Neural progenitor cell (in vitro differentiated cells): ENCODE results near the gene TRMT10B. TPM values are rescaled to one million over a fixed set of nuclear protein-coding genes. Genes with fewer than 3 reads are reported as not detected.

Source experiments
- DNase-seq: peaks from one replicate; pipeline ENCODE4 v3.0.0-alpha.2; 2016; ENCODE audit warnings: low spot score
- H2AFZ ChIP-seq: fragments of 200-600 bp; sonication (generic); replicated peaks from 2 replicates; pipeline ENCODE4 v1.6.1; 2016; ENCODE audit warnings: antibody characterized with exemption
- H3F3A ChIP-seq: fragments of 200-600 bp; sonication (generic); 2 replicates; pipeline ENCODE4 v1.6.1; 2016; ENCODE audit warnings: antibody characterized with exemption, low read depth
- H3K27ac ChIP-seq: fragments of 200-600 bp; sonication (generic); 2 replicates; pipeline ENCODE4 v1.5.1; 2016; ENCODE audit warnings: mild to moderate bottlenecking
- H3K27me3 ChIP-seq: fragments of 200-600 bp; sonication (generic); 2 replicates; pipeline ENCODE4 v1.6.1; 2016; ENCODE audit warnings: mild to moderate bottlenecking, moderate library complexity
- H3K36me3 ChIP-seq: fragments of 200-600 bp; sonication (generic); 2 replicates; pipeline ENCODE4 v1.5.1; 2016
- H3K4me1 ChIP-seq: fragments of 200-600 bp; sonication (generic); 2 replicates; pipeline ENCODE4 v1.6.1; 2016; ENCODE audit warnings: mixed run types
- H3K4me2 ChIP-seq: fragments of 200-600 bp; sonication (generic); 2 replicates; pipeline ENCODE4 v1.6.1; 2016
- H3K4me3 ChIP-seq: fragments of 200-600 bp; sonication (generic); 2 replicates; pipeline ENCODE4 v1.5.1; 2016
- H3K79me2 ChIP-seq: fragments of 200-600 bp; sonication (generic); 2 replicates; pipeline ENCODE4 v1.6.1; 2016; ENCODE audit warnings: low read depth
- H3K9ac ChIP-seq: fragments of 200-600 bp; sonication (generic); 2 replicates; pipeline ENCODE4 v1.6.1; 2016
- H3K9me3 ChIP-seq: fragments of 200-600 bp; sonication (generic); 2 replicates; pipeline ENCODE4 v1.5.1; 2016; ENCODE audit warnings: low read depth
- H4K20me1 ChIP-seq: fragments of 200-600 bp; sonication (generic); 2 replicates; pipeline ENCODE4 v1.6.1; 2016; ENCODE audit warnings: low read depth
- H3K27ac Mint-ChIP-seq: 3 replicates; pipeline ENCODE4 v1.8.0; 2021; ENCODE audit warnings: mixed read lengths
- H3K27me3 Mint-ChIP-seq: 2 replicates; pipeline ENCODE4 v1.8.0; 2022; ENCODE audit warnings: low read depth, mild to moderate bottlenecking, inconsistent platforms, moderate library complexity, mixed read lengths; ENCODE audit not compliant: insufficient read depth
- H3K36me3 Mint-ChIP-seq: 3 replicates; pipeline ENCODE4 v1.8.0; 2021; ENCODE audit warnings: mixed read lengths
- H3K4me1 Mint-ChIP-seq: 3 replicates; pipeline ENCODE4 v1.8.0; 2021; ENCODE audit warnings: mixed read lengths
- H3K4me3 Mint-ChIP-seq: 3 replicates; pipeline ENCODE4 v1.8.0; 2021; ENCODE audit warnings: mild to moderate bottlenecking, moderate library complexity, mixed read lengths
- H3K9me3 Mint-ChIP-seq: 3 replicates; pipeline ENCODE4 v1.8.0; 2020; ENCODE audit warnings: mixed read lengths
- CTCF ChIP-seq: fragments of 200-600 bp; sonication (generic); IDR thresholded peaks from 2 replicates; pipeline ENCODE4 v1.5.1; 2017; ENCODE audit warnings: antibody characterized with exemption, mild to moderate bottlenecking
- EZH2 ChIP-seq: fragments of 200-600 bp; sonication (generic); IDR thresholded peaks from 2 replicates; pipeline ENCODE4 v1.6.1; 2017; ENCODE audit warnings: antibody characterized with exemption, mild to moderate bottlenecking, moderate library complexity
- EZH2phosphoT487 ChIP-seq: fragments of 200-600 bp; sonication (generic); IDR thresholded peaks from 2 replicates; pipeline ENCODE4 v1.6.1; 2017; ENCODE audit warnings: antibody characterized with exemption
- total RNA-seq: library from RNA; depleted of rRNA; stranded (reverse); fragments of >200 nt; gene quantifications from 2 replicates; pipeline ENCODE4 v1.2.3, GENCODE V29; 2015; ENCODE audit warnings: low replicate concordance

Gene TRMT10B
- 5.4 and 6.5 TPM in 2 replicates for total RNA-seq

GRCh38 chr9:37753489-37754190, at the start of gene TRMT10B:
Gene TRMT10B (plus strand): TSS chr9:37753805. CDS start chr9:37761932, 8,127 bp downstream.
- Histone ChIP-seq H3K9me3 (no peaks in the 10 kb centered on the region), H2AFZ (peak within 1 kb of the TSS; percentile 94), H3F3A (no peaks in the 10 kb centered on the region), H3K9ac (peak within 1 kb of the TSS; percentile 54), H4K20me1 (no peaks in the 10 kb centered on the region), H3K4me2 (peak within 1 kb of the TSS; percentile 92), H3K4me1 (peaks cover 3% of the 10 kb centered on the region), H3K79me2 (no peaks in the 10 kb centered on the region), H3K27me3 (no peaks in the 10 kb centered on the region), H3K36me3 (no peaks in the 10 kb centered on the region), H3K27ac (no peak within 1 kb of the TSS), H3K4me3 (peak within 1 kb of the TSS; percentile 74)
- peaks cover 1% of the 10 kb centered on the region for H3K36me3 Mint-ChIP-seq
- no peak for TF ChIP-seq CTCF
- TF ChIP-seq EZH2phosphoT487 = no peak
- TF ChIP-seq EZH2 = no peak
- DNase-seq = peak; percentile 87
- peaks cover 9% of the 10 kb centered on the region for H3K27me3 Mint-ChIP-seq
- peak within 1 kb of the TSS; percentile 69 for H3K27ac Mint-ChIP-seq
- peaks cover 3% of the 10 kb centered on the region for H3K9me3 Mint-ChIP-seq
- H3K4me3 Mint-ChIP-seq = peak within 1 kb of the TSS; percentile 97
- H3K4me1 Mint-ChIP-seq = peaks cover 15% of the 10 kb centered on the region

GRCh38 chr9:37705787-37706186, 47.8 kb upstream of the TRMT10B start:
- H3K4me1 Mint-ChIP-seq = no peaks in the 10 kb centered on the region
- Histone ChIP-seq H3K79me2 (no peaks in the 10 kb centered on the region), H2AFZ (no peak overlapping the region), H3K27me3 (peaks cover 9% of the 10 kb centered on the region), H3K36me3 (no peaks in the 10 kb centered on the region), H3K27ac (no peak overlapping the region), H3K4me1 (no peaks in the 10 kb centered on the region), H3K9me3 (no peaks in the 10 kb centered on the region), H4K20me1 (no peaks in the 10 kb centered on the region), H3K9ac (no peak overlapping the region), H3F3A (no peaks in the 10 kb centered on the region), H3K4me2 (no peak overlapping the region), H3K4me3 (no peak overlapping the region)
- no peaks in the 10 kb centered on the region for H3K36me3 Mint-ChIP-seq
- peaks cover 2% of the 10 kb centered on the region for H3K27me3 Mint-ChIP-seq
- no peak overlapping the region for H3K27ac Mint-ChIP-seq
- no peaks in the 10 kb centered on the region for H3K9me3 Mint-ChIP-seq
- DNase-seq = no peak
- TF ChIP-seq CTCF (no peak), EZH2phosphoT487 (no peak), EZH2 (no peak)
- H3K4me3 Mint-ChIP-seq = no peak overlapping the region

GRCh38 chr9:37706290-37706689, 47.3 kb upstream of the TRMT10B start:
- Histone ChIP-seq H3K4me1 (no peaks in the 10 kb centered on the region), H3K9ac (no peak overlapping the region), H3K27me3 (peaks cover 9% of the 10 kb centered on the region), H4K20me1 (no peaks in the 10 kb centered on the region), H3K4me2 (no peak overlapping the region), H3K27ac (no peak overlapping the region), H3K36me3 (no peaks in the 10 kb centered on the region), H3K79me2 (no peaks in the 10 kb centered on the region), H3K4me3 (no peak overlapping the region), H2AFZ (no peak overlapping the region), H3K9me3 (no peaks in the 10 kb centered on the region), H3F3A (no peaks in the 10 kb centered on the region)
- H3K4me1 Mint-ChIP-seq = no peaks in the 10 kb centered on the region
- no peak for DNase-seq
- H3K9me3 Mint-ChIP-seq = no peaks in the 10 kb centered on the region
- peaks cover 4% of the 10 kb centered on the region for H3K27me3 Mint-ChIP-seq
- no peak for TF ChIP-seq EZH2
- no peaks in the 10 kb centered on the region for H3K36me3 Mint-ChIP-seq
- no peak overlapping the region for H3K4me3 Mint-ChIP-seq
- no peak overlapping the region for H3K27ac Mint-ChIP-seq

GRCh38 chr9:37707748-37708147, 45.9 kb upstream of the TRMT10B start:
- no peaks in the 10 kb centered on the region for H3K36me3 Mint-ChIP-seq
- Histone ChIP-seq H4K20me1 (no peaks in the 10 kb centered on the region), H3F3A (no peaks in the 10 kb centered on the region), H3K9me3 (no peaks in the 10 kb centered on the region), H3K9ac (no peak overlapping the region), H3K79me2 (no peaks in the 10 kb centered on the region), H3K27me3 (peaks cover 9% of the 10 kb centered on the region), H3K4me3 (no peak overlapping the region), H3K4me1 (no peaks in the 10 kb centered on the region), H2AFZ (no peak overlapping the region), H3K36me3 (no peaks in the 10 kb centered on the region), H3K4me2 (no peak overlapping the region), H3K27ac (no peak overlapping the region)
- no peak overlapping the region for H3K27ac Mint-ChIP-seq
- H3K27me3 Mint-ChIP-seq = peaks cover 8% of the 10 kb centered on the region
- DNase-seq = no peak
- H3K4me3 Mint-ChIP-seq = no peak overlapping the region
- no peaks in the 10 kb centered on the region for H3K9me3 Mint-ChIP-seq
- TF ChIP-seq EZH2 = no peak
- TF ChIP-seq CTCF = no peak
- TF ChIP-seq EZH2phosphoT487 = no peak
- H3K4me1 Mint-ChIP-seq = no peaks in the 10 kb centered on the region
